ENCODE data around the gene CLEC4E.

DNA sequence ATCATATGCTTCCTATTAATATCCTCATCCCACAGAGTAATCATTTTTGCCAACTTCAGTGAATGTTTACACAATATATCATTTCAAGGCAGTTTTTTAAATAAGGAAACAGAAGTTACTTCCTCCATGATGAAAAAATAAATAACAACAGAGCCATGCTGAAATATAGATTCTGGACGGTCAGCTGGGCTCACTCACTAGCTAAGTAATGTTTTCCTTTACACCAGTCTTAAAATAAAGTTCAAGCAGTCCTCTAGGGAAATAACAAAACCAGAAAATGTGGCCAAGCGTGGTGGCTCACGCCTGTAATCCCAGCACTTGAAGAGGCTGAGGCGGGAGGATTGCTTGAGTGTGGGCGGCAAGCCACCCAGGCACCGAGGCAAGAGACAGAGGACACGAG lies 43.3 kb upstream of the CLEC4E start:
- TF ChIP-seq, protein P1, sequence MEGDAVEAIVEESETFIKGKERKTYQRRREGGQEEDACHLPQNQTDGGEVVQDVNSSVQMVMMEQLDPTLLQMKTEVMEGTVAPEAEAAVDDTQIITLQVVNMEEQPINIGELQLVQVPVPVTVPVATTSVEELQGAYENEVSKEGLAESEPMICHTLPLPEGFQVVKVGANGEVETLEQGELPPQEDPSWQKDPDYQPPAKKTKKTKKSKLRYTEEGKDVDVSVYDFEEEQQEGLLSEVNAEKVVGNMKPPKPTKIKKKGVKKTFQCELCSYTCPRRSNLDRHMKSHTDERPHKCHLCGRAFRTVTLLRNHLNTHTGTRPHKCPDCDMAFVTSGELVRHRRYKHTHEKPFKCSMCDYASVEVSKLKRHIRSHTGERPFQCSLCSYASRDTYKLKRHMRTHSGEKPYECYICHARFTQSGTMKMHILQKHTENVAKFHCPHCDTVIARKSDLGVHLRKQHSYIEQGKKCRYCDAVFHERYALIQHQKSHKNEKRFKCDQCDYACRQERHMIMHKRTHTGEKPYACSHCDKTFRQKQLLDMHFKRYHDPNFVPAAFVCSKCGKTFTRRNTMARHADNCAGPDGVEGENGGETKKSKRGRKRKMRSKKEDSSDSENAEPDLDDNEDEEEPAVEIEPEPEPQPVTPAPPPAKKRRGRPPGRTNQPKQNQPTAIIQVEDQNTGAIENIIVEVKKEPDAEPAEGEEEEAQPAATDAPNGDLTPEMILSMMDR (IDR thresholded peaks at IDR 0.05) = no peak
- no peak for TF ChIP-seq POLR2A (IDR thresholded peaks at IDR 0.05)
